ENCODE results near the gene SLC44A5.

DNA sequence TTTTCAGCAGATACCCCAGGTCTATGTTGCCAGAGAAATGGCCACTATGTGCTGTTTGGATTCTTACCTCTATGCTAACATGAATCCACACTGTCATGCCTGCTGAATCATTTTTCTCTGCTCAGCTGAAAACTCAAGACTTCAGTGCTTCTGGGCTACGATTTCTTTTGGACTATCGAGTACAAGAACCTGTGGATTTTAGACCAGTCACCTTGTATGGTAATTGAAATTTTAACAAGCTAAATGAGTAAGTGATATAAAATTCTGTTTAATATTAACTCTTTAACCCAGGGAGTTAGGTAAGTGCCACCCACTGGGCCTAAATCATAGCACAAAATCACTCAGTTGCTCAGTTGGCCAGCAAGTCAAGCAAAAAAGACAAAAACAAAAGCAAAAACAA is 440.9 kb downstream of the SLC44A5 start:
- TF ChIP-seq, protein P1, sequence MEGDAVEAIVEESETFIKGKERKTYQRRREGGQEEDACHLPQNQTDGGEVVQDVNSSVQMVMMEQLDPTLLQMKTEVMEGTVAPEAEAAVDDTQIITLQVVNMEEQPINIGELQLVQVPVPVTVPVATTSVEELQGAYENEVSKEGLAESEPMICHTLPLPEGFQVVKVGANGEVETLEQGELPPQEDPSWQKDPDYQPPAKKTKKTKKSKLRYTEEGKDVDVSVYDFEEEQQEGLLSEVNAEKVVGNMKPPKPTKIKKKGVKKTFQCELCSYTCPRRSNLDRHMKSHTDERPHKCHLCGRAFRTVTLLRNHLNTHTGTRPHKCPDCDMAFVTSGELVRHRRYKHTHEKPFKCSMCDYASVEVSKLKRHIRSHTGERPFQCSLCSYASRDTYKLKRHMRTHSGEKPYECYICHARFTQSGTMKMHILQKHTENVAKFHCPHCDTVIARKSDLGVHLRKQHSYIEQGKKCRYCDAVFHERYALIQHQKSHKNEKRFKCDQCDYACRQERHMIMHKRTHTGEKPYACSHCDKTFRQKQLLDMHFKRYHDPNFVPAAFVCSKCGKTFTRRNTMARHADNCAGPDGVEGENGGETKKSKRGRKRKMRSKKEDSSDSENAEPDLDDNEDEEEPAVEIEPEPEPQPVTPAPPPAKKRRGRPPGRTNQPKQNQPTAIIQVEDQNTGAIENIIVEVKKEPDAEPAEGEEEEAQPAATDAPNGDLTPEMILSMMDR (IDR thresholded peaks at IDR 0.05 in 4 of 5, conservative IDR thresholded peaks at IDR 0.05 in 1 of 5) = no peak
- no peak for TF ChIP-seq POLR2A (IDR thresholded peaks at IDR 0.05)
